K562 (cell line): ENCODE measurements around the gene UQCR11. TPM values are rescaled to one million over a fixed set of nuclear protein-coding genes. Genes with fewer than 3 reads are reported as not detected.

Source experiments
- ADNP ChIP-seq: fragments of 200-800 bp; sonication (Bioruptor generic); IDR thresholded peaks from 2 replicates; pipeline ENCODE4 v1.6.1; 2016; ENCODE audit warnings: missing genetic modification characterization, missing compliant biosample characterization
- DACH1 ChIP-seq: fragments of 450-650 bp; IDR thresholded peaks from 2 replicates; pipeline ENCODE4 v1.6.1; 2018; ENCODE audit not compliant: partially characterized antibody
- ETV5 ChIP-seq: sonication (generic); formaldehyde crosslinking; IDR thresholded peaks from 2 replicates; pipeline ENCODE4 v1.4.0; 2020; ENCODE audit warnings: low read depth, mild to moderate bottlenecking, missing genetic modification reagents
- GABPB1 ChIP-seq: sonication (generic); formaldehyde crosslinking; IDR thresholded peaks from 2 replicates; pipeline ENCODE4 v1.8.0; 2022; ENCODE audit warnings: mild to moderate bottlenecking, missing genetic modification reagents
- GATA2 ChIP-seq: sonication (generic); formaldehyde crosslinking; IDR thresholded peaks from 2 replicates; pipeline ENCODE4 v1.4.0; 2020; ENCODE audit warnings: mild to moderate bottlenecking, missing genetic modification reagents
- HES1 ChIP-seq: fragments of 450-650 bp; IDR thresholded peaks from 2 replicates; pipeline ENCODE4 v1.6.1; 2016; ENCODE audit warnings: low read depth, mild to moderate bottlenecking, moderate library complexity
- KAT7 ChIP-seq: sonication (generic); formaldehyde crosslinking; IDR thresholded peaks from 2 replicates; pipeline ENCODE4 v1.8.0; 2022; ENCODE audit warnings: missing genetic modification reagents, mild to moderate bottlenecking, borderline replicate concordance
- KDM1A ChIP-seq, 2 experiments: fragments of 450-650 bp; IDR thresholded peaks; 2 replicates each; pipeline ENCODE4 v1.6.1; 2016; ENCODE audit warnings: mild to moderate bottlenecking in 2 of 2
- KLF16 ChIP-seq: IDR thresholded peaks from 2 replicates; pipeline ENCODE4 v1.6.1; 2016; ENCODE audit warnings: antibody characterized with exemption
- NEUROD1 ChIP-seq: fragments of 150-350 bp; IDR thresholded peaks from 2 replicates; pipeline ENCODE4 v1.6.1; 2014; ENCODE audit warnings: borderline replicate concordance, low read length, low read depth; ENCODE audit not compliant: partially characterized antibody
- REST ChIP-seq, 2 experiments: fragments of 450-650 bp; formaldehyde crosslinking in 1 of 2; IDR thresholded peaks; 2 replicates each; pipeline versions ENCODE4 v1.4.0 to v1.6.1; 2014 to 2020; ENCODE audit warnings: mild to moderate bottlenecking in 2 of 2, borderline replicate concordance in 1 of 2, low read depth in 1 of 2
- SMAD4 ChIP-seq: fragments of 250-450 bp; sonication (Bioruptor Pico); conservative IDR thresholded peaks from 2 replicates; pipeline ENCODE4 v1.8.0; 2021; ENCODE audit warnings: inconsistent platforms, mild to moderate bottlenecking, moderate library complexity
- SMARCA5 ChIP-seq: fragments of 450-650 bp; IDR thresholded peaks from 2 replicates; pipeline ENCODE4 v1.6.1; 2016
- SRSF1 ChIP-seq: fragments of 200-400 bp; formaldehyde crosslinking; IDR thresholded peaks from 2 replicates; pipeline ENCODE4 v1.6.1; 2017; ENCODE audit warnings: mild to moderate bottlenecking, low read depth, low read length, moderate library complexity
- TRIM28 ChIP-seq: fragments of 450-650 bp; IDR thresholded peaks from 2 replicates; pipeline ENCODE4 v1.6.1; 2017
- WHSC1 ChIP-seq: IDR thresholded peaks from one replicate; pipeline ENCODE4 v1.6.1; 2012; ENCODE audit warnings: low read length, control low read depth, inconsistent platforms
- ZBTB2 ChIP-seq: fragments of 450-650 bp; IDR thresholded peaks from 2 replicates; pipeline ENCODE4 v1.6.1; 2016; ENCODE audit warnings: antibody characterized with exemption
- ZKSCAN3 ChIP-seq: fragments of 250-450 bp; sonication (Bioruptor Pico); IDR thresholded peaks from 2 replicates; pipeline ENCODE4 v1.4.0; 2020
- ZNF217 ChIP-seq: sonication (generic); formaldehyde crosslinking; IDR thresholded peaks from 2 replicates; pipeline ENCODE4 v1.8.0; 2022; ENCODE audit warnings: mild to moderate bottlenecking, missing genetic modification reagents
- ZNF57 ChIP-seq: fragments of 450-650 bp; formaldehyde crosslinking; IDR thresholded peaks from 2 replicates; pipeline ENCODE4 v1.4.0; 2020; ENCODE audit warnings: mild to moderate bottlenecking, moderate library complexity
- ZNF764 ChIP-seq: fragments of 250-450 bp; sonication (Bioruptor Pico); IDR thresholded peaks from 2 replicates; pipeline ENCODE4 v1.4.0; 2020; ENCODE audit warnings: low read depth, mild to moderate bottlenecking, moderate library complexity
- polyA plus RNA-seq, 8 experiments: library from polyadenylated mRNA; depleted of rRNA in 4 of 8; stranded (reverse) in 5 of 8; unstranded in 3 of 8; fragments of >200 nt; fragmentation: Nextera tagmentation in 2 of 8; fragmentation: Illumina TruSeq in 1 of 8; extraction: Ambion mirVana in 2 of 8; extraction: Trizol in 1 of 8; gene quantifications; 2 replicates each; pipeline versions ENCODE4 v1.2.1 to v1.2.3, GENCODE V29; 2011 to 2014; ENCODE audit warnings: inconsistent platforms in 1 of 8, missing spikeins in 1 of 8
- total RNA-seq, 7 experiments: library from RNA; depleted of rRNA in 6 of 7; stranded (reverse); fragments of >200 nt in 6 of 7; fragmentation: Illumina TruSeq in 2 of 7; extraction: Trizol in 2 of 7; gene quantifications; 2 replicates each; pipeline versions ENCODE4 v1.2.1 to v1.2.3, GENCODE V29; 2011 to 2021; ENCODE audit warnings: low replicate concordance in 1 of 7

The UQCR11 gene
- total and polyA plus RNA-seq, 9 of the 15 experiments (the other 6 are each of a cell fraction or from before 2014, with no cell fraction given): 57.6 to 394 (median 259) TPM

GRCh38 chr19:1601613-1602064 lies 3.6 kb downstream of the UQCR11 start (continued):
- TF ChIP-seq GATA2 (CRISPR knock-in tag) (peak; percentile 51; the same call in 1 of the 2 replicates), KLF16 (no peak), WHSC1 (no peak), NEUROD1 (no peak), REST (IDR thresholded peaks at IDR 0.05; ENCODE audit: borderline replicate concordance) (peak; percentile 19; the same call in 1 of the 2 replicates), REST (CRISPR knock-in tag; IDR thresholded peaks at IDR 0.05; ENCODE audit: low read depth) (no peak), ZBTB2 (peak; percentile 88), KAT7 (CRISPR knock-in tag) (no peak), ETV5 (0 out of 2 replicates have a peak, but pooled peaks have one; percentile 9), SMARCA5 (peak; percentile 69), SRSF1 (no peak), ZNF764 (CRISPR knock-in tag) (0 out of 2 replicates have a peak, but pooled peaks have one; percentile 27), ZKSCAN3 (CRISPR knock-in tag) (no peak), ZNF57 (no peak), DACH1 (peak; percentile 14), ADNP (tag) (0 out of 2 replicates have a peak, but pooled peaks have one; percentile 32), HES1 (no peak), GABPB1 (CRISPR knock-in tag) (0 out of 2 replicates have a peak, but pooled peaks have one; percentile 45), KDM1A (IDR thresholded peaks at IDR 0.05) (peak in 1 of 2 experiments; percentile 62; a peak in 3 of 4 replicates), SMAD4 (CRISPR knock-in tag) (no peak), TRIM28 (no peak; the same call in 1 of the 2 replicates), ZNF217 (CRISPR knock-in tag) (no peak)
